Hepatic stellate cell (primary cell): ENCODE data around the gene TWF2.

ENCODE experiments used
- DNase-seq: peaks from one replicate; pipeline ENCODE4 v3.0.0; 2011; ENCODE audit warnings: low spot score

The TWF2 gene

GRCh38 chr3:52237657-52238172 is 1.2 kb downstream of the TWF2 start:
- peak; percentile 99 for DNase-seq

- DNase-seq = no peak
Observed at GRCh38 chr3:52237006-52237656, 1.8 kb downstream of the TWF2 start.

GRCh38 chr3:52236424-52236886 is 2.5 kb downstream of the TWF2 start:
- DNase-seq = no peak

- DNase-seq = no peak
Observed at GRCh38 chr3:52234516-52235447, 4.2 kb downstream of the TWF2 start.

GRCh38 chr3:52233968-52234367 is 5.0 kb downstream of the TWF2 start:
- no peak for DNase-seq

- DNase-seq = no peak
Observed at GRCh38 chr3:52233108-52233591, 5.8 kb downstream of the TWF2 start.

GRCh38 chr3:52232279-52233107 is 6.5 kb downstream of the TWF2 start:
- no peak for DNase-seq

GRCh38 chr3:52231502-52232278 is 7.3 kb downstream of the TWF2 start:
- peak; percentile 71 for DNase-seq

- DNase-seq = no peak
Observed at GRCh38 chr3:52230889-52231499, 8.0 kb downstream of the TWF2 start.

GRCh38 chr3:52230461-52230860 is 8.5 kb downstream of the TWF2 start:
- DNase-seq = no peak

GRCh38 chr3:52229656-52230055 is 9.3 kb downstream of the TWF2 start:
- DNase-seq = no peak

GRCh38 chr3:52228751-52229291 is 10.1 kb downstream of the TWF2 start:
- DNase-seq = no peak

GRCh38 chr3:52228266-52228665 is 10.7 kb downstream of the TWF2 start:
- no peak for DNase-seq

GRCh38 chr3:52227766-52228165 is 11.2 kb downstream of the TWF2 start:
- no peak for DNase-seq

GRCh38 chr3:52227117-52227516 is 11.8 kb downstream of the TWF2 start:
- no peak for DNase-seq

GRCh38 chr3:52226229-52226817 is 12.6 kb downstream of the TWF2 start:
- DNase-seq = no peak

GRCh38 chr3:52225452-52226228 is 13.3 kb downstream of the TWF2 start, which contains the start of gene TLR9:
Gene TLR9 (minus strand): TSS chr3:52225645. CDS start chr3:52225529, 116 bp downstream.
- DNase-seq = no peak

GRCh38 chr3:52223449-52224408 is 15.2 kb downstream of the TWF2 start:
- DNase-seq = no peak
